WI38 (cell line): ENCODE results near the gene TANGO2.
"Not testable (repeated sequence)": the region's sequence is repeated elsewhere in the genome, so short reads cannot be mapped to it uniquely, and the experiment has no call there.

ENCODE experiments used
- H3K4me3 ChIP-seq: 2 replicates; pipeline ENCODE4 v1.5.1; 2011; ENCODE audit warnings: low read depth, mild to moderate bottlenecking, control low read depth, low read length
- TF ChIP-seq, protein P1 (sequence below): IDR thresholded peaks from 2 replicates; pipeline ENCODE4 v1.5.1; 2012; ENCODE audit warnings: low read depth, mild to moderate bottlenecking, control low read depth, low read length

TANGO2 gene

DNA sequence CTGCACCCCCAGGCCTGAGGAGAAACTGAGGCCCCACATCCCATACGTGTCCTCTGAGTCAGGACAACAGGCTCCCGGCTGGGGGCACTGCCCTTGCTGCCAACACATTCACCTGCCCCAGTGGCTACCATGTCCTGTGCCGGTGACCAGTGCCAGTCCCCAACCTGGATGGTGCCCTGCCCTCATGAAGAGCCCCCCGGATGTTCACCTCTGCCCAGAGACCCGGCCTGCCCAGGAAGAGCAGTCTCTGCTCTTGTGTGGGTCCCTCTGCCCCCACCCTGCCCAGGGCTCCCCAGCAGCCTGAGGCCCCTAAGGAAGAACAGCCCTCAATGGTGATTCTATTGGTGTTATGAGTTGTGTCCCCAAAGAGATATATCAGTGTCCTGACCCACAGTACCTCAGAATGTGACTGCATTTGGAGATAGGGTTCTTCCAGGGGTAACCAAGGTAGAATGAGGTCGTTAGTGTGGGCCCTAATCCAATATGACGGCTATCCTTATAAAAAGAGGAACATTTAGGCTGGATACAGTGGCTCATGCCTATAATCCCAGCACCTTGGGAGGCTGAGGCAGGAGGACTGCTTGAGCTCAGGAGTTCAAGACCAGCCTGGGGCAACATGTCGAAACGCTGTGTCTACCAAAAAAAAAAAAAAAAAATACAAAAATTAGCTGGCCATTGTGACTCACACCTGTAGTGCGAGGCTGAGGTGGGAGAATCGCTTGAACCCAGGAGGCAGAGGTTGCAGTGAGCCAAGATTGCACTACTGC lies 45.9 kb downstream of the TANGO2 start:
- TF ChIP-seq, protein P1, sequence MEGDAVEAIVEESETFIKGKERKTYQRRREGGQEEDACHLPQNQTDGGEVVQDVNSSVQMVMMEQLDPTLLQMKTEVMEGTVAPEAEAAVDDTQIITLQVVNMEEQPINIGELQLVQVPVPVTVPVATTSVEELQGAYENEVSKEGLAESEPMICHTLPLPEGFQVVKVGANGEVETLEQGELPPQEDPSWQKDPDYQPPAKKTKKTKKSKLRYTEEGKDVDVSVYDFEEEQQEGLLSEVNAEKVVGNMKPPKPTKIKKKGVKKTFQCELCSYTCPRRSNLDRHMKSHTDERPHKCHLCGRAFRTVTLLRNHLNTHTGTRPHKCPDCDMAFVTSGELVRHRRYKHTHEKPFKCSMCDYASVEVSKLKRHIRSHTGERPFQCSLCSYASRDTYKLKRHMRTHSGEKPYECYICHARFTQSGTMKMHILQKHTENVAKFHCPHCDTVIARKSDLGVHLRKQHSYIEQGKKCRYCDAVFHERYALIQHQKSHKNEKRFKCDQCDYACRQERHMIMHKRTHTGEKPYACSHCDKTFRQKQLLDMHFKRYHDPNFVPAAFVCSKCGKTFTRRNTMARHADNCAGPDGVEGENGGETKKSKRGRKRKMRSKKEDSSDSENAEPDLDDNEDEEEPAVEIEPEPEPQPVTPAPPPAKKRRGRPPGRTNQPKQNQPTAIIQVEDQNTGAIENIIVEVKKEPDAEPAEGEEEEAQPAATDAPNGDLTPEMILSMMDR, result no peak
- H3K4me3 ChIP-seq, result no peak overlapping the region

GRCh38 chr22:20067384-20067682 lies 46.4 kb downstream of the TANGO2 start:
- H3K4me3 ChIP-seq, result not testable (repeated sequence)

GRCh38 chr22:20068640-20069039 lies 47.7 kb downstream of the TANGO2 start:
- no peak overlapping the region for H3K4me3 ChIP-seq
- TF ChIP-seq, protein P1, result no peak

GRCh38 chr22:20069331-20070042 lies 48.6 kb downstream of the TANGO2 start:
- no peak overlapping the region for H3K4me3 ChIP-seq

GRCh38 chr22:20071524-20071972 lies 50.6 kb downstream of the TANGO2 start:
- no peak overlapping the region for H3K4me3 ChIP-seq
- TF ChIP-seq, protein P1, result no peak

More at GRCh38 chr22:20069331-20070042, 48.6 kb downstream of the TANGO2 start:
- TF ChIP-seq, protein P1, result no peak

DNA sequence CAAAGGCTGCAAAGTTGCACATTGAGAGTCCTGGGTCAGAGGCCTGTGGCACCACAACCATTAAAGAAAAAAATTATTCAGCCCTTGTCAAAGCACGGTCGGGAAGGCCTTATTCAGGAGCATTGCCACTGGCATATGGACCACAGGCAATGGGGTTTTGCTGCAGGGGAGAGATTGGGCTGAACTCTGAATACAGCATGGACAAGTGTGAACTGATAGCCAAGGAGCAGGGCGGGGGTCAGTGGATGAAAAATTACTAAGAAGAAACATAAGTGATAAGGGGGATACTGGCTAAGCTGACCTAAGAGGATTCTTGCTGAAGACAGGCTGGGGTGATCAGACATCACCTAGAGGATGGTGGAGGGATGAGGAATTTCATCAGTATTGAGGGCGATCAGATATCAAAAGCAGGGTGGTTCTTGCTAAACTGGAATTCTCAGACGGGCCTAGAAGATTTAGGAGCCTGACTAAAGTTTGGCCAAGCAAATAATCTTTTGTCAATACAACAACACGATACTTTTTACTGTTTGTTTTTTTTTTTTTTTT lies 55.8 kb downstream of the TANGO2 start:
- TF ChIP-seq, protein P1, result no peak
- no peak overlapping the region for H3K4me3 ChIP-seq

GRCh38 chr22:20079745-20080444 lies 59.0 kb downstream of the TANGO2 start, which contains the start of gene DGCR8:
DGCR8 (plus strand) TSS chr22:20080241; CDS start chr22:20085964, 5,723 bp downstream.
- TF ChIP-seq, protein P1, result no peak
- peak within 1 kb of the TSS; percentile 92 for H3K4me3 ChIP-seq
